Mesendoderm (in vitro differentiated cells): ENCODE measurements around the gene ATP10B. TPM values are rescaled to one million over a fixed set of nuclear protein-coding genes. Genes with fewer than 3 reads are reported as not detected.
"Not testable (repeated sequence)": the region's sequence is repeated elsewhere in the genome, so short reads cannot be mapped to it uniquely, and the experiment has no call there.

Source experiments
- DNase-seq: peaks from one replicate; pipeline ENCODE4 v3.0.0; 2013
- H2AK5ac ChIP-seq: 2 replicates; pipeline ENCODE4 v1.6.1; 2013; ENCODE audit warnings: low read length, inconsistent platforms
- H2BK120ac ChIP-seq: 2 replicates; pipeline ENCODE4 v1.6.1; 2013; ENCODE audit warnings: low read depth, mild to moderate bottlenecking, low read length, moderate library complexity, mixed read lengths
- H2BK15ac ChIP-seq: replicated peaks from 2 replicates; pipeline ENCODE4 v1.6.1; 2013; ENCODE audit warnings: low read depth, mild to moderate bottlenecking, moderate library complexity
- H2BK5ac ChIP-seq: 2 replicates; pipeline ENCODE4 v1.6.1; 2013; ENCODE audit warnings: low read length, inconsistent platforms
- H3K18ac ChIP-seq: 2 replicates; pipeline ENCODE4 v1.6.1; 2013; ENCODE audit warnings: mild to moderate bottlenecking, low read length, mixed read lengths
- H3K23ac ChIP-seq: one replicate; pipeline ENCODE4 v1.6.1; 2013; ENCODE audit warnings: low read length
- H3K27ac ChIP-seq: 2 replicates; pipeline ENCODE4 v1.5.1; 2013; ENCODE audit warnings: low read depth, mild to moderate bottlenecking, inconsistent platforms, low read length, moderate library complexity
- H3K27me3 ChIP-seq: 2 replicates; pipeline ENCODE4 v1.6.1; 2013; ENCODE audit warnings: low read length, control low read depth, mild to moderate bottlenecking, inconsistent platforms; ENCODE audit not compliant: insufficient read depth, poor library complexity
- H3K36me3 ChIP-seq: 2 replicates; pipeline ENCODE4 v1.6.1; 2013; ENCODE audit warnings: low read length, inconsistent platforms; ENCODE audit not compliant: control insufficient read depth, insufficient read depth
- H3K4ac ChIP-seq: one replicate; pipeline ENCODE4 v1.6.1; 2013; ENCODE audit warnings: low read depth, mild to moderate bottlenecking, low read length, moderate library complexity
- H3K4me1 ChIP-seq: 2 replicates; pipeline ENCODE4 v1.6.1; 2013; ENCODE audit warnings: low read depth, low read length, inconsistent platforms; ENCODE audit not compliant: control insufficient read depth
- H3K4me2 ChIP-seq: 2 replicates; pipeline ENCODE4 v1.6.1; 2013; ENCODE audit warnings: low read length
- H3K4me3 ChIP-seq: 2 replicates; pipeline ENCODE4 v1.5.1; 2013; ENCODE audit warnings: mild to moderate bottlenecking, low read length
- H3K56ac ChIP-seq: one replicate; pipeline ENCODE4 v1.6.1; 2013; ENCODE audit warnings: low read length
- H3K79me1 ChIP-seq: 2 replicates; pipeline ENCODE4 v1.6.1; 2013; ENCODE audit warnings: low read length, inconsistent platforms
- H3K79me2 ChIP-seq: 2 replicates; pipeline ENCODE4 v1.6.1; 2013; ENCODE audit warnings: mild to moderate bottlenecking, low read length; ENCODE audit not compliant: control insufficient read depth, insufficient read depth
- H3K9ac ChIP-seq: 2 replicates; pipeline ENCODE4 v1.6.1; 2013; ENCODE audit warnings: low read length, inconsistent platforms
- H4K5ac ChIP-seq: one replicate; pipeline ENCODE4 v1.6.1; 2013; ENCODE audit warnings: low read length
- H4K8ac ChIP-seq: one replicate; pipeline ENCODE4 v1.6.1; 2013; ENCODE audit warnings: low read depth, mild to moderate bottlenecking, control low read depth, low read length, moderate library complexity
- WGBS: extraction: QIAGEN DNeasy Blood & Tissue Kit; methylation state at CpG from one replicate; pipeline ENCODE4 v1.1.7; 2013; ENCODE audit warnings: low lambda C conversion rate, missing lambda C conversion rate; ENCODE audit not compliant: insufficient coverage; ENCODE audit errors: extremely low coverage; 5-methylcytosine and 5-hydroxymethylcytosine counted together
- polyA plus RNA-seq, 2 experiments: library from polyadenylated mRNA; stranded (reverse); fragments of 200-250 nt; gene quantifications; one replicate each; pipeline ENCODE4 v1.2.3, GENCODE V29; 2013

Gene ATP10B
- polyA plus RNA-seq (2013, experiment 1 of 2), result 0.01 TPM
- polyA plus RNA-seq (2013, experiment 2 of 2), result under 0.01 TPM

GRCh38 chr5:160852049-160852448 lies at the start of gene ATP10B:
ATP10B (minus strand) TSS chr5:160852211; CDS start chr5:160688074, 164,137 bp downstream.
- WGBS, result no CpG with 5 or more reads among the region's 4 CpGs
- Histone ChIP-seq H2AK5ac (no peak within 1 kb of the TSS), H4K8ac (no peak within 1 kb of the TSS), H2BK120ac (no peak within 1 kb of the TSS), H3K4me2 (no peak within 1 kb of the TSS), H3K79me2 (no peaks in the 10 kb centered on the region), H3K79me1 (no peaks in the 10 kb centered on the region), H3K56ac (no peak within 1 kb of the TSS), H3K18ac (no peak within 1 kb of the TSS), H3K9ac (no peak within 1 kb of the TSS), H3K4me3 (no peak within 1 kb of the TSS), H3K23ac (no peak within 1 kb of the TSS), H4K5ac (no peak within 1 kb of the TSS), H2BK5ac (no peak within 1 kb of the TSS), H3K36me3 (no peaks in the 10 kb centered on the region), H3K4me1 (no peaks in the 10 kb centered on the region), H3K27ac (no peak within 1 kb of the TSS), H3K27me3 (no peaks in the 10 kb centered on the region), H2BK15ac (no peak within 1 kb of the TSS), H3K4ac (no peak within 1 kb of the TSS)
- no peak for DNase-seq

GRCh38 chr5:160901656-160902055 lies 49.6 kb upstream of the ATP10B start:
- Histone ChIP-seq H3K27ac (no peak overlapping the region), H3K27me3 (no peaks in the 10 kb centered on the region), H2BK15ac (no peak overlapping the region), H3K36me3 (no peaks in the 10 kb centered on the region), H2BK120ac (no peak overlapping the region), H3K56ac (no peak overlapping the region), H3K4me3 (no peak overlapping the region), H4K5ac (no peak overlapping the region), H3K4me2 (no peak overlapping the region), H4K8ac (no peak overlapping the region), H3K4me1 (no peaks in the 10 kb centered on the region), H3K18ac (no peak overlapping the region), H3K79me2 (no peaks in the 10 kb centered on the region), H3K9ac (no peak overlapping the region), H3K4ac (no peak overlapping the region), H3K79me1 (no peaks in the 10 kb centered on the region), H3K23ac (no peak overlapping the region), H2BK5ac (no peak overlapping the region), H2AK5ac (no peak overlapping the region)
- WGBS, result no CpG with 5 or more reads among the region's 1 CpG
- DNase-seq, result no peak

GRCh38 chr5:160899735-160900134 lies 47.7 kb upstream of the ATP10B start:
- Histone ChIP-seq H3K36me3 (no peaks in the 10 kb centered on the region), H3K18ac (no peak overlapping the region), H3K23ac (no peak overlapping the region), H3K79me2 (no peaks in the 10 kb centered on the region), H3K27ac (no peak overlapping the region), H3K4me1 (no peaks in the 10 kb centered on the region), H3K4me3 (no peak overlapping the region), H2BK5ac (no peak overlapping the region), H2BK120ac (no peak overlapping the region), H2AK5ac (no peak overlapping the region), H3K4ac (no peak overlapping the region), H2BK15ac (no peak overlapping the region), H4K8ac (no peak overlapping the region), H3K4me2 (no peak overlapping the region), H3K9ac (no peak overlapping the region), H3K79me1 (no peaks in the 10 kb centered on the region), H3K27me3 (no peaks in the 10 kb centered on the region), H4K5ac (no peak overlapping the region), H3K56ac (peak overlapping the region; percentile 64)
- DNase-seq, result peak; percentile 64
- no CpG with 5 or more reads among the region's 4 CpGs for WGBS

GRCh38 chr5:160893180-160893964 lies 41.4 kb upstream of the ATP10B start:
- H3K4me1 ChIP-seq, H3K4me2 ChIP-seq, H4K5ac ChIP-seq, H3K56ac ChIP-seq, H4K8ac ChIP-seq, H3K79me2 ChIP-seq, H3K79me1 ChIP-seq, H3K4ac ChIP-seq, H2AK5ac ChIP-seq, H3K23ac ChIP-seq, H3K9ac ChIP-seq, H3K36me3 ChIP-seq, H3K4me3 ChIP-seq, H2BK15ac ChIP-seq, H2BK120ac ChIP-seq, DNase-seq, H2BK5ac ChIP-seq, H3K18ac ChIP-seq, H3K27ac ChIP-seq, H3K27me3 ChIP-seq: not testable (repeated sequence)
- no CpG with 5 or more reads among the region's 6 CpGs for WGBS

GRCh38 chr5:160887780-160888179 lies 35.8 kb upstream of the ATP10B start:
- no peak overlapping the region for H3K56ac ChIP-seq
- H4K5ac ChIP-seq, result no peak overlapping the region

More at GRCh38 chr5:160887780-160888179, 35.8 kb upstream of the ATP10B start:
- Histone ChIP-seq H3K36me3 (no peaks in the 10 kb centered on the region), H3K4me2 (no peak overlapping the region), H2AK5ac (no peak overlapping the region), H2BK120ac (no peak overlapping the region), H3K23ac (no peak overlapping the region), H3K27ac (no peak overlapping the region), H2BK15ac (no peak overlapping the region), H3K4ac (no peak overlapping the region), H3K4me1 (no peaks in the 10 kb centered on the region), H3K4me3 (no peak overlapping the region), H3K18ac (no peak overlapping the region), H3K79me1 (no peaks in the 10 kb centered on the region), H2BK5ac (no peak overlapping the region), H3K27me3 (no peaks in the 10 kb centered on the region), H3K9ac (no peak overlapping the region), H4K8ac (no peak overlapping the region), H3K79me2 (no peaks in the 10 kb centered on the region)
- WGBS, result no CpG with 5 or more reads among the region's 3 CpGs
- DNase-seq, result no peak
